GM12865 (cell line): ENCODE results near the gene HIPK3.

Experiments
- DNase-seq: peaks from one replicate; pipeline ENCODE4 v3.0.0; 2010; ENCODE audit warnings: low read depth
- H3K4me3 ChIP-seq: 2 replicates; pipeline ENCODE4 v1.5.1; 2011; ENCODE audit warnings: mild to moderate bottlenecking, low read depth, low read length, control low read depth
- TF ChIP-seq, protein P1 (sequence below): IDR thresholded peaks from 2 replicates; pipeline ENCODE4 v1.5.1; 2011; ENCODE audit warnings: low read length, control low read depth, low read depth, inconsistent platforms; ENCODE audit not compliant: insufficient read depth; ENCODE audit errors: missing control alignments

HIPK3 gene

DNA sequence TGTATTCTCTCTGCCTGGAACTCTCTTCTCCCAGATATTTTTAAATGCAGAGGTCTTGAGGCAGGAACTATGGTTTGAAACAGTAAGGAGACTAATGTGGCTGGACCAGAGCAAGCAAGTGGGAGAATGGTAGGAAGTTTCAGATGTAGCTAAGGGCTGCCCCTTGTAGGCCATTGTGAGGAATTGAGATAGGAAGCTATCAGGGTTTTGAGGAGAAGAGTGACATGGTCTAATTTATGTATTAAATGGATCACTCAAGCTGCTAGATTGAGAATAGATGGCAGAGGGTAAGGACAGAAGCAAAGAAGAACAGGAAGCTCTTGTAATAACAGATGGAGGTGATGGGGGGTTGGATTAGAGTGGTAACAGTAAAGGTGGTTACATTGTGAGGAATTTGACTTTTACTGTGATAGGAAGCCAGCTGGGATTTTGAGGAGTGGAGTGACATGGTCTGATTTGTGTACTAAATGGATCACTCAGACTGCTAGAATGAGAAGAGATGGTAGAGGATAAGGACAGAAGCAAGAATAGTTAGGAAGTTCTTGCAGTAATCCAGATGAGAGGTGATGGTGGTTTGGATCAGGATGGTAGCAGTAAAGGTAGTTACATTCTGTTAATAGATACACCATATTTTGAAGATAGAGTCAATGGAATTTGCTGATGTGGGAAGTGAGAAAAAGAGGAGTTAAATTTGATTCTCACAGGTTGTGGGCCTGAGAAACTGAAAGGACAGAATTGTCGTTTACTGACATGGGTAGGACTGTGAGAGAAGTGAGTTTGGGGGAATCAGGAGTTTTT, 63.0 kb downstream of the HIPK3 start:
- TF ChIP-seq, protein P1, sequence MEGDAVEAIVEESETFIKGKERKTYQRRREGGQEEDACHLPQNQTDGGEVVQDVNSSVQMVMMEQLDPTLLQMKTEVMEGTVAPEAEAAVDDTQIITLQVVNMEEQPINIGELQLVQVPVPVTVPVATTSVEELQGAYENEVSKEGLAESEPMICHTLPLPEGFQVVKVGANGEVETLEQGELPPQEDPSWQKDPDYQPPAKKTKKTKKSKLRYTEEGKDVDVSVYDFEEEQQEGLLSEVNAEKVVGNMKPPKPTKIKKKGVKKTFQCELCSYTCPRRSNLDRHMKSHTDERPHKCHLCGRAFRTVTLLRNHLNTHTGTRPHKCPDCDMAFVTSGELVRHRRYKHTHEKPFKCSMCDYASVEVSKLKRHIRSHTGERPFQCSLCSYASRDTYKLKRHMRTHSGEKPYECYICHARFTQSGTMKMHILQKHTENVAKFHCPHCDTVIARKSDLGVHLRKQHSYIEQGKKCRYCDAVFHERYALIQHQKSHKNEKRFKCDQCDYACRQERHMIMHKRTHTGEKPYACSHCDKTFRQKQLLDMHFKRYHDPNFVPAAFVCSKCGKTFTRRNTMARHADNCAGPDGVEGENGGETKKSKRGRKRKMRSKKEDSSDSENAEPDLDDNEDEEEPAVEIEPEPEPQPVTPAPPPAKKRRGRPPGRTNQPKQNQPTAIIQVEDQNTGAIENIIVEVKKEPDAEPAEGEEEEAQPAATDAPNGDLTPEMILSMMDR = no peak
- DNase-seq = peak; percentile 36

DNA sequence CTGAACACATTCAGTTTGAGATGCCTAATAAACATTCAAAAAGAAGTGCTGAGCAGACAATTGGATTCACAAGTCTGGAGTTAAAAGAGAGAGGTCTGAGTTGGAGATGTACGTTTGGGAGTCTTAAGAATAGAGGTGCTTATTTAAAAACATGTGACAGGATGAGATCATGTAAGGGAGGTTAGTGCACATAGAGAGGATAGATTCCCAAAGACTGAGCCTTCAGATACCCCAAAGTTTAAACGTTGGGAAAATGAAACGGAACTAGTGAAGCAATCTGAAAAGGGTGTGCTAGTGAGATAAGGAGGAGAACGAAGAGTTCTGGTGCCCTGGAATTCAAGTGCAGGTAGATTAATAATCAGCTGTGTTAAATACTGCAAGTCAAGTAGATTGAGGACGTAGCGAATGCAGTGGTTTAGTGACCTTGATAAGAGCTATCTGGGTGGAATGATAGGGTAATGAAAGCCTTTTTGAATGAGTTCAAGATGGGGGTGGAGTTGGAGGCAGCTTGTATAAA, 63.7 kb downstream of the HIPK3 start:
- H3K4me3 ChIP-seq = peak overlapping the region; percentile 29
- no peak for DNase-seq
- TF ChIP-seq, protein P1 = no peak

More for the DNA sequence above, 63.0 kb downstream of the HIPK3 start:
- H3K4me3 ChIP-seq = peak overlapping the region; percentile 29

DNA sequence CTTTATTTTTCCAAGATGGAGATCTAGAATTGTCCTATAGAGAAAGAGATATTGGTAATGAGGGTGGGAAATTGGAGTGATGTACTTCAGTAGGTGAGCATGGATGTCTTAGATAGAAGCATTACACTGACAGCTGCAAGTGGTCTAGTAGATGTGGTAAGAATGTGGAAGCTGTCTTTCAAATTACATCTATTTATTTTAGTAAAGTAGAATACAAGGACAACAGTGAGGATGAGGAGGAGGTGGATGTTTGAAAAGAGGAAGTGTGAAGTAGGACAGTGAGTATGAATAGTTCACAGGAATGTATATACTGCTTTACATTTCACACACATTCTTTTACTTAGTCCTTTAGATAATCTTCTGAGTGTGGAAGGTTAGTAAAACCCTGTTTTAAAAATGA, 64.2 kb downstream of the HIPK3 start:
- peak; percentile 24 for DNase-seq
- H3K4me3 ChIP-seq = no peak overlapping the region
- TF ChIP-seq, protein P1 = no peak

DNA sequence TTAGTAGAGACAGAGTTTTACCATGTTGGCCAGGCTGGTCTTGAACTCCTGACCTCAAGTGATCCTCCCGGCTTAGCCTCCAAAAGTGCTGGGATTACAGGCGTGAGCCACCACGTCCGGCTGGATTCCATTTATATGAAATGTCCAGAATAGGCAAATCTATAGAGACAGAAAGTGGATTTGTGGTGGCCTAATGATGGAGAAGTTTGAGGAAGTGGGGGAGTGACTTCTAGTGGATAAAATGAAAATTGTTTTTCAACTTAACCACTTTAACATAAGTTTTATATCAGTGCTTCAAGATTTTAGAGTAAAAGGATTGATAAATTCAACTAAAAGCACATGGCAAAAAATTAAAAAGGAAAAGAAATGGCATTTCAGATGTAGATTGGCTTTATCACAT, 66.2 kb downstream of the HIPK3 start:
- no peak for DNase-seq
- TF ChIP-seq, protein P1 = no peak
- no peak overlapping the region for H3K4me3 ChIP-seq

DNA sequence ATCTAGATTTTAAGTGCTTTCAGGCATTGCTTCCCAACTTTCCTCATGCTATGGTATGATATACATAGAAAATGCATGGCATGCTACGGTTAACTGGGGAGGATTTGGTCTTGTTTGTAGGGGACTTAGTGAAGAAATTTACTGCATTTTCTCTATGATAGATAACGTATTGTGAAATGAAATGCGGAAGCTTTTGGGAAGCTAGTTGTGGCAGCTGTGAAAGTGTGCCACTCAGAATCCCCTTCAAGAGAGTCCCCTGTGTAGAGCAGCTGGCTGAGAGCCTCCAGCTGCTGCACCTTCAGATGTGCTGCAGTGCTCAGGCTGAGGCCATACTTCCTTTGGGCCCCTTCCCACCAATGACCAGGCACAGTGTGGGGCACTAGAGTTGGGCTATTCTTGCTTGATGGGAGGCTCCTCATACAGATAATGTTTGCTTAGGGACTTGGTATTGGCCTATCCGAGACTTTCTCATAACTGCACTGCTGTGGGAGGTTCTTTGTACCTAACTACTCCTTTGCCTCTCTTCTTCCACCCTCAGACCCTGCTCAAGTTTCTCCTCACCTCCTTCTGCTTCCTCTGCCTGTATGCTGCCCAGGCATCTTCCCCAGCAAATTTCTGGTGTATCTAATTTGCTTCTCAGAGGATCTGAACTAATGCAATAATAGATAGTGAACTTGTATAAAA, 67.3 kb downstream of the HIPK3 start:
- TF ChIP-seq, protein P1 = no peak
- no peak overlapping the region for H3K4me3 ChIP-seq
- DNase-seq = peak; percentile 6

DNA sequence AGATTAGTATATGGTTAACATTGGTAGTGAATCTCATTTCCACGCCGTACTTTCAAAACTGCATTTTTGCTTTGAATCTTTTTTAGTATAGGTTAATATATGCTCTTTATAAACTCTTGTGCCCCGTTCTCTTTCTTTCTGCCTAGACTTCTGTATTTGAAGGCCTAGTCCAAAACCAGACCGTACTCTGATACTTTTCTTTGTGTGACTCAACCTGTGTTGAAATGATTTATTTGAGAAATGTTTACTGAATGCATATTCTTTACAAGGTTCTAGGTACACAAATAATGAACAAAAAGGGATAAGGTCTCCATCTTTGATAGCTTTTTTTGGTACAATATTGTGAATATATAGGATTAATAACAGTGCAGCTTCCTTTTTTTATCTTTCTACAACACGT, 68.3 kb downstream of the HIPK3 start:
- no peak overlapping the region for H3K4me3 ChIP-seq
- TF ChIP-seq, protein P1 = no peak
- no peak for DNase-seq
